Stimulated activated CD8-positive, alpha-beta memory T cell treated with anti-CD3 and anti-CD28 coated beads, Interleukin-15, amount 100 ng/mL, for 48 hours (primary cell): ENCODE measurements around the gene CTXN1.
"Not testable (repeated sequence)": the region's sequence is repeated elsewhere in the genome, so short reads cannot be mapped to it uniquely, and the experiment has no call there.

Experiments used
- DNase-seq, 2 donors: peaks; one replicate each; pipeline ENCODE4 v3.0.0-alpha.2; 2020; ENCODE audit warnings: low read depth in 2 of 2

Gene CTXN1

DNA sequence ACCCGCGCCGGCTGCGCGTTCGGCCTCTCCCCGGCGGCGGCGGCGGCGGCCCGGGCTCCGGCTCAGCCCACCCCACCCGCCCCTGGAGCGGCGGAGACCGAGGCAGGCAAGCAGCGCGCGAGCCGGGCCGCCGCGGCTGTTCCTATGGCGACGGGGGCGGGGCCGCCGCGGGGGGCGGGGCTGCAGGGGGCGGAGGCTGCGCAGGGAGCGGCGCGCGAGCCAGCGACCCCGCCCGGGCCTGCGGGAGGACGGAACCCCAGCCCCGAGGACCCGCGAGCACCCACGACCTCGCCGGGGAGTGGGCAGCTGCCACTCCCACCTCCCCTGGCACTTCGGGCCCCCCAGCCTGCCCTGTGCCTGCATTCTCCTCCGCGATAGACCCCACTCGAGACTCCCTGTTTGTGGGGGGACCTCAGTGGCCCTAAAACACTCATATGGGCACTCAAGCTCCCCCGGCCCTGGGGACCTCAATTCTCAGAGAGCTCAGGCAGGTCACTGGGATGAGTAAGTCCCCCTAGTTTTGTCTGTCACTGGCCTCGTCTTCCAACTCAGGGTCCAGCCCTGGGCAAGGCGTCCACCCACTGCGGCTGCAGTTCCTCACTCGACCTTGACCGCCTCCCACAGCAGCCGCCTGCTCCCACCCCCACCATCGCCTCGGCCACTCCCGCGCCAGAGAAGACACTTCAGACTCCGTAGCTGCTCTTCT lies at the start of gene CTXN1:
TSS of gene CTXN1 (minus strand) at position 115 of the 706 bp plus-strand sequence. CDS start 597 bp downstream, outside the sequence.
- peak; percentile 67 for DNase-seq

DNA sequence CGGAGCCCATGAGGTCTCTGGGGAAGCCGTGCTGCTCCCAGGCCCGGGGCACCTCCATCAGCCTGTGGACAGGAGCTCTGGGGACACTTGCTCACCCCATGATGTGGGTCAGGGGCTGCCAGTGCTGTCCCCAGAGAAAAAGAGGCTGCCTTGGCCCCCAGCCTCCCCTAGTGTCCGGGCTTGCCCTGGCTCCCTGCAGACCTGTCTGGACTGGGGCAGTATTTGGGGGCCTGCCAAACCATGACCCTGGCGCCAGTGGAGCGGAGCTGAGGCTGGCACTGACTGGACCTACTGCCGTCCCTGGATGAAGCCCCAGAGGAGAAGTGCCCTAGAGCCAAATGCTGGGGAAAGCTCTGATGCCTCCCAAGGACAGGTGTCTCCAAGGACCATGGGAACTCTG lies 49.1 kb upstream of the CTXN1 start:
- no peak for DNase-seq

DNA sequence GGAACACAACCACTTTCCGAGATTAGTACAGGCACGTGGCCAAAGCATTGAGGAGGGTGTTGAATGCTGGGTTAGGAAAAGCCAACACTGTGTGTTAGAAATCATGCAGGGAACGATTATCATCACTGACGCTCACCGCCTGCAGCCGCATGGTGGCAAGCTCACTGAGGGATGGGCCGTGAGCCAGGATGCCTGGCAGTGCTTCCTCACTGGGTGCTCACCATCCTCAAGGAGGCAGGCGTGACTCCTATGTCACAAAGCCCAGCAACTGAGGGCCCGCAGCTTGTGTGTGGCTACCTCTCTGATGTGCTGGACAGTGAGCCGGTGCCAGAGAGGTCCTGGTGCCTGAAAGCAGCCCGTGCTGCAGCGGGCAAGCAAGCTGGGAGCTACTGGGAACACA lies 47.9 kb upstream of the CTXN1 start:
- DNase-seq = no peak

DNA sequence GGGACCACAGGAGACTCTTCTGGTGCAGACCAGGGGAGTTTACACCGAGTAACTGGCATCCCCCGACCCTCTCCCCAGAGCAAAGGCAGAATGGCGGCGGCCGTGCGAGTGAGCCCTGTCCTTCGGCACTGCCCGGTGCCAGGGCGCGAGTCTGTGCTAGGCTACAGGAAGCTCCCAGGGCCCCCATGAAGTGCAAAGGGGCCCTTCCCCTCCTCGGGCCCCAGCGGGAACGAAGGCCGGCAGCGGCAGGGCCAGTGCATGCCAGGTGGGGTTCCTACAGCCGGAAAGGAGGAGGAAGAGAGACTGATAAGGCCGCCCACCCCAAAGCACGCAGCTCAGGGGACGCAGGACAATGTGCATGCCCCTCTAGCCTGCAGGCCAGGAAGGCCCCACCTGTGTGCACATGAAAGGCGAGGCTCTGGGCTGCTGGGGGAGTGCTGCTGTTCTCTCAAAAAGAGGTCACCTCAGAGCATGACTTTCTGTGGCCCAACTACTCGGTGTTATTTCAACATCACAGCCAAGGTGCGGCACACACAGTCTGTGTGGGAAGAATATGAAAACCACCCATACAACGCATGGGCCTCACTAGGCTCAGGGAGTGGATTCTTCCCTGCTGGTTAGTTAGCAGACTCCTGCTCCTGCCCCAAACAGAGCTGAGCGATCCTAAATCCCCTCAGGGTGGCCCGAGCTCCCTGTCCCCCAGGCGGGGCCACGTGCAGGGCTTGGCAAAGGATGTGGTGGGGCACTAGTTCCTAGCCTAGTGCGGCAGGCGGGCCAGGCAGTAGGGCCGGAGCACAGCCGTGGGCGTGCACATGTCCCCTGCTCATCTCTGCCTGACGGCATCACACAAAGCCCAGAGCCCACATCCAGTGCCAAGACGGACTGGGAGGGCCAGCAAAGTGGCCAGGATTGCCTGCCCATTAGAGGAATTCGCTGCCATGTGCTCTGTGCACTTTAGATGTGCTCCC lies 45.9 kb upstream of the CTXN1 start:
- no peak for DNase-seq

DNA sequence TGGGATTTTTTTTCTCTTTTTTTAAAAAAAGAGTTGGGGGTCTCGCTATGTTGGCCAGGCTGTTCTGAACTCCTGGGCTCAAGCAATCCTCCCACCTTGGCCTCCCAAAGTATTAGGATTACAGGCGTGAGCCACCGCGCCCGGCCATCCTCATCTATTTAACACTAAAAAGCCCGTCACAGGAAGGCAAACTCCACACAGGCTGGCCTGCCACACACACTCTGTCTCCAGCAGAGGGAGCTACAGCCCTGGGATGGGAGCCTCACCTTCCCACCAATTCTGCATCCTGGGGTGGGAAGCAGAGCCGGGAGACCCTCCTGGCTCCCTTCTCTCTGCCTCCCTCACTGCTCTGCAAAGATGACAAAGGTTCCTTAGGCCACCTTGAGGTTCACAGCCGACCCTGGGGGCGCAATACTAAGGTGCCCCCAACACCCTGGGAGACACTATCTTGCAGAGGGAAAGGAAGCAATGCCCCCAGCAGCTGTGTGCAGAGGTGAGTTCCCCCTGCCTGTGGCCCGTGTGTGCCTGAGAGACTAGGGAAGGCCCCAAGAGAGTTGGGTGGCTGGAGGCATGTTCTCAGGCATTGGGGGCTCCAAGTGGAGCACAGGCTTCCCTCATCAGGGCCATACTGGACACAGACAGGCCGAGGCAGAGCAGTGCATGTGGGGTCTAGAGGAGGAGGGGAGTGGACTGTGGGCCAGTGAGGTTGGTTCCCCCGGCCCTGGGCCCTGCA lies 44.9 kb upstream of the CTXN1 start:
- DNase-seq = no peak

DNA sequence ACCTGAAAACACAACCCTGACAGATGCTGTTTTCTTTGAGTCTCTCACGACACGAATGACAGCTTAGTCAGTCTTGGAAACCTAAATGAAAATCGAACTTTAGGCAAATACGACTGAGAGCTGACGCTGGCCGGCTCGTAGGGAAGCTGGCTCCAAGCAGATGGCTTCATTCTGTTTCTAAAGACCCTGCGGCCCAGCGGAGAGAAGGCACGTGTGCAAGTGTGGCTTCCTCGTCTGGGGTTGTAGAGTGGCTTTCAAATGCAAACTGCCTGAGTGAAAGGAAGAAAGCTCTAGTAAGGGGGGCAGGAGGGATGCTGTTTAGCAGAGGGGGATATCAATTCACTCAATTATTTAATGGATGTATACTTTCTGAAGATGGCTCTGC lies 43.6 kb upstream of the CTXN1 start:
- DNase-seq = no peak

DNA sequence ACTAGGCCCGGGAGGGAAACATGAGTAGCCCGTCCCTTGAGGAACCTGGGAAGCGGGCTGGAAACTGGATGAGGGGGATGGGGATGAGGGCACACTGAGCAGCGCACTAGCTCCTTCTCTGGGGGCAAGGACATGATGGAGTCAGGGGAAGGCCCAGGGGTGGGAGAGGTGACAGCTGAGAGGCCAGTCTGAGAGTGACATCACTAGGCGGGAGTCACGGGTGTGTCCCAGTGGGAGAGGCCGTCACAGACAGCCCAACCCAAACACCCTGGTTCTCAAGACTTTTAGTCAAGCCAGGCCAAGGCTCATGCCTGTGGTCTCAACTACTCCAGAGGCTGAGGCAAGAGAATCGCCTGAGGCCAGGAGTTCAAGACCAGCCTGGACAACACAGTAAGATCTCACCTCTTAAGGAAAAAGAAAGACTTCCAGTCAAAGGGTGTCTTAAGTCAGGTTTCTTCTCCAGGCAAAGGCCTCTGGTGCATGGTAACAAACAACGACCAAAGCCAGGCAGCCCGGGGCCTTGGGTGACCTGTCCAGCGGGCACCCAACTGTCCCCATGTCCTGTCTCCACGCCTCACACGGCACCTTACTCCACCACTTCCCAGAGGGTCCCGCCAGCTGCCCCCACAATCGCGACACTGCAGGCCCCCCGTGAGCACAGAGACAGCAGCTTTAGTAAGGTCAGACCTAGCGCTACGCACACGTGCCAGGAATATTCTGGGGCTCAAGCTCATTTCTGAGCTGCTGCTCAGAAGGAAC lies 43.0 kb upstream of the CTXN1 start:
- DNase-seq = no peak

DNA sequence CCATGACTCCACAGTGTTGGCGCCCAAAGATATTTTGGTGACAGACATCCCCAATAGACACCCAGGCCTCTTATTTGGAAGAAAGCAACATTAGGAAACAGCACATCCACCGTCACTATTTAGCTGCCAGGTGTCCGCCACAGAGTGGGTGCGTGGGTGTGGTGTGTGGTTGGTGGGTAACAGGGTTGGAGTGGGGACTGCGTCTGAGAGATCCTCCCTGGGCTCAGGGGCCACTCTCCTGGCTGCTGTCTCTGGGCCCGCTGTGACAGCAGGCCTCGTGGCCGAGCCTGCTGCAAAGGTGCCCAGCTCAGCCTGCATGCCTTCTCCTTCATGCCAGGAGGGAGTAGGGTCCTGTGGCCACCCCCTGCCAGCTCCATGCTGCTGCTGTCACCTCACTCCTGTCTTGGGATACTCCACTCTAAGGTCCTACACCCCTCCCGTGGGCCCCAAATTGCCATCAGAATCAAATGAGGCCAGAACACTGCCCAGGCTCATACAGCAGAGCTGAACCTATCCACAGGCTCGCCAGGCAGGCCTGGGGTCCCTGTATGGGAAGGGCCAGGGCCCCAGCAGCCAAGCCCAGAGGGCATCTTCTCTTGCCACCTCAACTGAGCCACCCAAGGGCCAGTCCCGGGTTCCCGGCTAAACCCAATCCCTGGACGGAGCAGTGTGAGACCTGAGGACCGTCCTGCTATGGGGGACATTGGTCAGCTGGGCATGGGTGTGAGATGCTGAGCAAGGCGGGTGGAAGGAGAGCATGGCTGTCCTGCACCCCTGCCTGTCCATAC lies 42.3 kb upstream of the CTXN1 start:
- DNase-seq = no peak

DNA sequence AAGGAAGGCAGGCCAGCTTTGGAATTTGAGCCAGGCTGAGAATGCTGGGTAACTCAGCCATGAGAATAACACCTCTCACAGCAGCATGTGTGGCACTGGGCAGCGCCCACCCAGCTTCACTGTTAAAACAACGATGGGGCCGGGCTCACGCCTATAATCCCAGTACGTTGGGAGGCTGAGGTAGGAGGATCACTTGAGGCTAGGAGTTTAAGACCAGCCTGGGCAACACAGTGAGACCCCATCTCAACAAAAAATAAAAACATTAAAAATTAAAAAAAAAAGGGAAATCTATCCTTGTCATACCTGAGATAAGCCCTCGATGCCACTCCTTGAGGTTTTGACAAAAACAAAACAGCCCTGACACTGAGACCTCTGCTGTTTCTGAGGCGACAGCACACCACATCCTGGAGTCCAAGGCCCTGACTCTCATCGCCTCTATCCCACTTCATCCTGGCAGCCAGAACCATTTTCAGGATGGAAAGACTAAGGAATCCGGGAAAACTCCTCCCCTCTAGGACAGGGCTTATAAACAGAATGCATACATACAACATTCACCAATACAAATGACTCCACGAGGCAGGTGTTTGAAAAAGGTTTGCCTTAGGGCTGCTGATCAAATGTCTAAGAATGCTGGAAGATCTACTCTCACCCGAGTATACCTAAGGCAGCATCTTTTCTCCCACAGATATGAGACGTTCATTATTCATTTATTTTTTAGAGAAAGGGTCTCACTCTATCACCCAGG lies 40.2 kb upstream of the CTXN1 start:
- no peak for DNase-seq

DNA sequence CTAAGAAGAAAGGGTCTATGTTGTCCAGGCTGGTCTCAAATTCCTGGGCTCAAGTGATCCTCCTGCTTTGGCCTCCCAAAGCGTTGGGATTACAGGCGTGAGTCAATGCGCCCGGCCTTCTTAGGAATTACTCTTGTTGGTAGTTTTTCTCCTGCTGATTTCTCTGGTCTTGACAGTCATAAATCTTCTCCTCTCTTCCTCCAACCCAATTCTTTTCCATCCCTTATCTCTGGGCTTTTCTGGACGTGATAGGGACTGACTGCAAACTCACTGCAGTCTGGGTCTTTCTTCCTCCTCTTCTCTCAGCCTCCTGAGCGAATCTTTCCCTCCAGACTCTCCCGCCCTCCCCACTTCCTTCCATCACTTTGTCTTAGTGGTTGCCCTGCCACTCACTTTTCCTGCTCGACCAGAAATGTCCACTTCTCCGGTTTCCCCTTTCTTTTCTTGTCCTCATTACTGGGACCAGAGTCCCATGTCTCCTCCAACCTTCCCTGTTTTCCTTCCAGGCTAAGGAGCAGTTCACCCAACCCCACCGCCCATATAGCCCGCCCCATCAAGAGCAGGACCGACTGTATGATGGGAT lies 39.4 kb upstream of the CTXN1 start:
- no peak for DNase-seq

DNA sequence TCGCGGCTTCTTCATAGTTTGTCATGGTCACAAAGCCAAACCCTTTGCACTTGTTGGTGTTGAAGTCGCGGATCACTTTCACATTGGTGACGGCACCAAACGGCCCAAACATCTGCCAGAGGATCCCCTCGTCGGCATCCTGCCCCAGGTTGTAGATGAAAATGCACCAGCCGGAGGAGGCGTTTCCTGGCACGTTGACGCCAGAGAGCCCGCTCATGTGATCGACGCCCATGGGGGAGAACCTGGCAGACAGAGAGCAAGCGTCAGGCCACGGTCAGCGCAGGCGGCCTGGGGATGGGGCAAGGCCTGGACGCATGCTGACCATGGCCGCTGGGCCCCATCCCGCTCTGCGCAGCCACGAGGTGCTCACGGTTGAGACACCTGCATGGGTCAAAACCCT lies 37.6 kb upstream of the CTXN1 start:
- DNase-seq = no peak

DNA sequence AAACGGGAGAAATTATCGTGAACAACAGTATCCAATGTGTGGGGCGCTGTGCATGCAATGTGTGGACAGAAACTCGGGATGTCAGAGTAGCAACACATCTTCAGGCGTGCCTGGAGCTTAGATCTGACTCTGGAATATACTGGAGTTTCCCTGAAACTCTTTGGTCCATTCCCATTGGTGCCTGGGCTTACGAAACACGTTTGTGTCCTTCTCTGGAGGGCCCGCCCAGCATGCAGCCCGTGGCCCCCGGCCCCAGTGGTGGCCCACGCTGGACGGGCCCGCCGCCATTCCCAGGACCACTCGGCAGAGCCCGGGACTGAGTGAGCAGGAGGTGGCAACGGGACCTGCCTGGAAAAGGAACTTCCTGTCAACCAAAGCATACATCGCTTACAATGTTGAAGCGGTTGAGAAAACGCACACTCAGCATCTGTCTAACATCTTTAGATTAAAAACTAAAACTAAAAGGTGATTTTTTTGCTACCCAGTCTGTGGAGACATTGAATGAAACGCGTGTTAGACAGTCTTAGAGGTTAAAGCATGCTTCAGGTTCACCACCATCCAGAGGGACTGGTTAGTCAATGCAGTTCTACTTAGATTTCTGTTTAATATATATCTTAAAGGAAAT lies 36.8 kb upstream of the CTXN1 start:
- DNase-seq = no peak

DNA sequence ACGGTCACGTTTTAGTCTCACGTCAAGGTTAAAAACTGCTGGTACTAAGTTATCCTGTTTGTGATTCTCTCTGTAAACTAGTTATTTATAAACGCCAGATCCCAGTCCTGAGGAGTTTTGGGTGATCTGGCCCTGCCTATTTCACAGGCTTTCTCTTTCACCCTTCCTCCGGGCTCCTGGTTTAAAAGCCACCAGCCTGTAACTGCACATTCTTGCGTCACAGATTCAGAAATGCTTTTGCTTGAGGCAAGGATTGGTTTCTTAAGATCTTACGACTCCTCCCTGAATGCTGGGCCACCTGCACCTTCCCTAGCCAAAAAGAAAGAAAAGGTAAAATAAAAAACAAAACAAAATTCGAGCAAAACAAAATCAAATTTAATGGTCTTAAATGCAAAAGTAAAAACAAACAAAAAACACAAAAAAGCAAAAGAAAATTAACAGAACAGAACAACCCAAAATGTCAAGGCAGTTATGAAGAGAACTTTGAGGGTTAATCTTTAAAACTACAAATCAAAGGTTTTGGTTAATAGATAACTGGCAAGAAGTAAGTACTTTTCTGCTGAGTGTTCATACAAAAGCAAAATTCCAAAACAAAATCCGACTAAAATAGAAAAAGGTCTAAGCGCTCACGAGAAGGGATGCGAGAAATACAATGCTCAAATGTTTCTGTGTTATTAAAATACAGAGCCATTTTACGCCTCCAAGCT lies 36.1 kb upstream of the CTXN1 start:
- no peak for DNase-seq

DNA sequence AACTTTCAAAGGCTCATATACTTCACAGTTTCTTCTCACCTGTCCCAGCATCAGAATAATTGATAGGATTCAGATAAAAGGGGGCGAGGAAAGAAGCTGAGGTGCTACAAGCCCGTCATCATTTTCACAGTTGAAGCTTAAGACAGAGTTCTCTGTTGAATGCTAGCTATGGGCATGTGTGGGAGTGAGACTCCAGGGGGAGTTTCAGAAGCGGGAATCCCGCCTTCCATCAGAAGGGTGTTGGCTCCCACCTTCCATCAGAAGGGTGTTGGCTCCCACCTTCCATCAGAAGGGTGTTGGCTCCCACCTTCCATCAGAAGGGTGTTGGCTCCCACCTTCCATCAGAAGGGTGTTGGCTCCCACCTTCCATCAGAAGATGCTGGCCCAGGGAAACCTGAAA lies 35.1 kb upstream of the CTXN1 start:
- DNase-seq = not testable (repeated sequence)

DNA sequence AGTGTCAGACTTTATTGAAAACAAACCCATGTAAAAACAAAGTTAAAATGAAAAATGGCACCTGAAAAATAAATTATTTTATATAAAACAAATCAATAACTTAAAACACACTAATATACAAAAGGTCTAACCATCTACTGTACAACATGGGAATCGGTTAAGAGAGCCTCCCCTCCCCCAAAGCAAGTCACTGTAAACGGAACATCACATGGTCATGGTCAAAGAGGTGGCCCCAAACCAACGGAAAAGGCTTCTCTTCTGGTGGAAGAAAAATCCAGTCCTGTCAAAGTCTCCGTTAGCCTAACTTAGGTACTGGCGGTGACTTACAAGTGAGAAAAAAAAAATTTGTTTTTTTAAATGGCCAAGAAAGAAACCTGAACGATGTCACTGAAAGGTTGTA lies 33.3 kb upstream of the CTXN1 start:
- DNase-seq = no peak

DNA sequence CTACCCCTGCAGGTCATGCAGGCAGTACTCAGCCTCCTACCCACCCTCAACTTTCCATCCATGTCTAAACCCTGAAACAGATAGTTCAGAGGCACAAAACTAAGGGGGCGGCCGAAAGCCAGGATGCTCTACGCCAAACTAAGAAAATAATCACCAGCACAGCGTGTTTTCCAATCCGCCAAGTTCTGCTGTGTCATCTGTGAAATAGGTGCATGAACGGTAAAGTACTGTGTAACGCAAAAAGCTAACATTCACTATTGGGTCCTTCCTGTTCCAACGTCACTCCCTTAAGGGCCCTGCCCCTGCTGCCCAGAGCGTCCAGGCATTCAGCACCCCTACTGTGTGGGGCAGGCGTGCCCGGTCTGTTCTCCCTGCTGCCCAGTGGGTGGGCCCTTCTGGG lies 29.8 kb upstream of the CTXN1 start:
- no peak for DNase-seq

DNA sequence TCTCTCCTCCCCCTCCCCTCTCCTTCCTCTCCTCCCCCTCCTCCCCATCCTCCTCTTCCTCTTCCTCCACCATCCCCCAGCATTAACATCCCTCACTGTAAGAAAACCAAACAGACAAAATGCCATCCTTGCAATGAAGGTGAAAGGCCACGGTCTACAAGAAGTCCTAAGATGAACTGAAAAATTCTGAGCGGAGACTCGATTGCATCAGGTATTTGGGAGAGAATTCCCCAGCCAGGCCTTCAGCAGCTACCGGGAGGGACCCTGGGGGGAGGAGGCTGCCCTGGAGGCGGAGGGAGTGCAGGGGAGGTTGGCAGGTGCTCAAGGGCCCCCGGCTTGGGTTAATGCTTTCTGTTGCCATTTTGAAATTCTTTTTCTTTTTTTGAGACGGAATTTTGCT lies 27.6 kb upstream of the CTXN1 start:
- DNase-seq = no peak

DNA sequence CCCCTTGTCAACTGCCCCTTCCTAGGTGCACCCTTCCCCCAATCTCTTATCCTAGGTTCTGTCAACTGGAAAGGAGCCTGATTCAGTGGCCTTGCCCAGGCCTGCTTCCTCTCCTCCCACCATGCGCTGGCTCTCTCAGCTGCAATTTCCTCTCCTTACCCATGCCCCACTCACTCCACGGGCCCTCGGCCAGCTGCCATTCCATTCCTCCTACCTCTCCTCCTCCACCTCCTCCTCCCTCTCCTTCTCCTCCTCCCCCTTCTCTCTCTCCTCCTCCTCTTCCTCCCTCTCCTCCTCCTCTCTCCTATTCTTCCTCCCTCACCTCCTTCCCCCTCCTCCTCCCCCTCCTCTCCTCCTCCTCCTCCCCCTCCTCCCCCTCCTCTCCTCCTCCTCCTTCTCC lies 27.1 kb upstream of the CTXN1 start:
- no peak for DNase-seq

DNA sequence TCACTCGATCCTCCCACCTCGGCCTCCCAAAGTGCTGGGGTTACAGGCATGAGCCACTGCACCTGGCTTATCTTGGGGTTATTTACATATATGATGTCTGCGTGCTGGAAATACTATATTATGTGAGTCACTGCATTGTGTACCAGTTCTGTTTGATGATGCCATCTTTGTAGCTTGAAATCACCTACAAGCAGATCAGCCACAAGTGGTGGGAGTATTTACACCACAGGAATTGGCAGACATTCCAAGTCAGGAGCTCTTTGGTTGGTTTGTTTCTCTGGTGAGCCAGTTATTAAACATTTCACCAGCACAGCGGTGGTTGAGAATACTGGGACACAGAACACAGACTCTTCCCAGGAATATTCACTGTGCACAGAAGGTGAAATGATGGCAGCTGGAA lies 22.0 kb upstream of the CTXN1 start:
- DNase-seq = no peak
